Activated gamma-delta T cell (primary cell): Measurements from ENCODE around the gene MYH11.
"Not testable (repeated sequence)": the region's sequence is repeated elsewhere in the genome, so short reads cannot be mapped to it uniquely, and the experiment has no call there.

Experiments used
- DNase-seq: peaks from one replicate; lab custom pipeline; 2025; lab: John Stamatoyannopoulos, UW

The MYH11 gene

DNA sequence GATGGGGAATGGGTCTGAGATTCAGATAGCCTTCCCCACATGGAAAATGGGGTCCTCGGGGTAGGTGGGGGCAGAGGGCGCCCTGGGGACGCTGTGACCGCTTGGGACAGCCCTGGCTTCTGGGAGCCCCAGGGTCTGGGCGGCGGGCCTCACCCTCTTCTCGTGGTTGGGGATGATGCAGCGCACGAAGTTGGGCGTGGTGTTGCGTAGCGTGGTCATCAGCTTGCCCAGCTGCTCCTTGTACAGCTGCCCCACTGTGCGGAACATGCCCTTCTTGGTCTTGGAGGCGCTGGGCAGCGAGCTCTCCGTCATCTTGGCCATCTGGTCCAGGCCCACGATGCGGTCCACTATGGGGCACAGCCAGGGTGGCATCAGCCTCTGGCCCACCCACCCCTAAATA lies 106.8 kb downstream of the MYH11 start:
- no peak for DNase-seq

- DNase-seq = no peak
Measured at GRCh38 chr16:15749371-15749770, 107.5 kb downstream of the MYH11 start.

DNA sequence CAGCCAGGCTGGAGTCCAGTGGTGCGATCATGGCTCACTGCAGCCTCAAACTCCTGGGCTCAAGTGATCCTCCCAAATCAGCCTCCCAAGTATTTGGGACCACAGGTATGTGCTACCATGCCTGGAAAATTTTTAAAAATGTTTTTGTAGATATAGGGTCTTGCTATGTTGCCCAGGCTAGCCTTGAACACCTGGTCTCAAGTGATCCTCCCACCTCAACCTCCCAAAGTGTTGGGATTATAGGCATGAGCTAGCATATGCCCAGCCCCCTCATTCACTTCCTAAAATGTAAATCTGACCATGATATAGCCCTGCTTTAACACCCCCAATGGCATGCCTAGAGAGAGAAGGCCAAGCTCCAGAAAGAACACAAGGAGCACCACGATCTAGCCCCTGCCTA lies 108.2 kb downstream of the MYH11 start:
- DNase-seq = no peak

- no peak for DNase-seq
Measured at GRCh38 chr16:15747937-15748336, 108.9 kb downstream of the MYH11 start.

DNA sequence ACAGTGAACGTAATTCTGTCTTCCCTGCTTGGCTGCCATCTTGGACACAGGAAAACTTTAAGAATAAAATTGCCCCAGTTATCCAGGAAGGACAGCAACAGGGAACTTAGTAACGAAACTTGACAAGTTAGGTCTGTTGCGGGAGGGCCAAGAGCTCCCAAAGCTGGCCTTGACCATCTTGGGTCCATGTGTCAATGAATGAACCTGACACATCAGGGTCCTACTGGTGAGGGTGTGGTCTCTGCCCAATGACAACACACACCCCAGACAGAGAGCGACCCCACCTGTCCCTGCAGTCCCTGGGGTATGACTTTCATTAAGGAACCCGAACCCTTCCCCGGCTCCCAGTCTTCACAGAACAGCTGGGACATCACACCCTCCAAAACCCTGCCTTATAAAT lies 110.5 kb downstream of the MYH11 start:
- no peak for DNase-seq

DNA sequence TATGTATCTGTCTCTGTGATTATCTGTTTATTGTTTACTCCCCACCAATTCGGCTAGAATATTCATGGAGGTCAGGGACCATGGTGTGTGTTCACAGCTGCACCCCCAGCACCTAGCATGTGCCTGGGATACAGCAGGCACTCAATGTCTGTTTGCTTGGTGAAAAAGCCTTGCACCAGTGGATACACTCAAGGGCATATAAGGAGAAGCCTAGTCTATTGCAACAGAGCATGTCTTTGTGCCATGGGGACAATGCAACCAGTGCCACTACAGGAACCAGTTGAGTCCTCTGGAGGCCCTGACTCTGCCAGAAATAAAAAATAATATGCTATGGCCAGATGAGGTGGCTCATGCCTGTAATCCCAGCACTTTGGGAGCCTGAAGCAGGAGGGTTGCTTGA lies 113.2 kb downstream of the MYH11 start:
- DNase-seq = no peak

- no peak for DNase-seq
Measured at GRCh38 chr16:15742716-15743115, 114.1 kb downstream of the MYH11 start.

GRCh38 chr16:15741207-15741871 lies 115.5 kb downstream of the MYH11 start:
- no peak for DNase-seq

DNA sequence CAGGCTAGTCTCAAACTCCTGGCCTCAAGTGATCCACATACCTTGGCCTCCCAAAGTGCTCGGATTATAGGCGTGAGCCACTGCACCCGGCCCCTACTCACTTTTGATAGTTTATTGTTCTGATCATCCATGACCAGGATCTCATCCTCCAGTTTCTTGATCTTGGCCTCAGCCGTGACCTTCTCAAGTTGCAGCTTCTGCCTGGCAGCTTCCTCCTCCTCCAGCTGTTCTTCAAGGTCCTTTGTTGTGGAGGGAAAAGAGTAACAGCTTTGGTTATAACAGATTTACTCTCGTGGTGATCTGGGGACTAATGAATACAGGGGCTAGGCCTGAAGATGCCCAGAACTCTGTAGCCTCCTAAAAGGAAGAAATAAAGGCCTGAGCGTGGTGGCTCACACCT lies 116.9 kb downstream of the MYH11 start:
- DNase-seq = no peak

DNA sequence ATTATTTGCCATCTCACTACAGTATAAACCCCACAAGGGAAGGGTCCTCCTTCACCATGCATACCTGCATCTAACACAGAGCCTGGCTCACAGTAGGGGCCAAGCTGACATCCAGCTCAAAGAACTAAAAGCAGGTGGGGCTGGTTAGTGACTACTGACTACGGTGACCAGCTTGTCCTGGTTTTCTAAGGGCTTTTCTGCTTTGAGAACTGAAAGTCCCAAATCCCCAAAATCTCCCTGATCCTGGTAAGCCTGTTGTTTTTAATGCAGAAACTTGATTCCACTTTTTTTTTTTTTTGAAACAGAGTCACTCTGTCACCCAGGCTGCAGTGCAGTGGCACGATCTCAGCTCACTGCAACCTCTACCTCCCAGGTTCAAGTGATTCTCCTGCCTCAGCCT lies 117.4 kb downstream of the MYH11 start:
- no peak for DNase-seq

DNA sequence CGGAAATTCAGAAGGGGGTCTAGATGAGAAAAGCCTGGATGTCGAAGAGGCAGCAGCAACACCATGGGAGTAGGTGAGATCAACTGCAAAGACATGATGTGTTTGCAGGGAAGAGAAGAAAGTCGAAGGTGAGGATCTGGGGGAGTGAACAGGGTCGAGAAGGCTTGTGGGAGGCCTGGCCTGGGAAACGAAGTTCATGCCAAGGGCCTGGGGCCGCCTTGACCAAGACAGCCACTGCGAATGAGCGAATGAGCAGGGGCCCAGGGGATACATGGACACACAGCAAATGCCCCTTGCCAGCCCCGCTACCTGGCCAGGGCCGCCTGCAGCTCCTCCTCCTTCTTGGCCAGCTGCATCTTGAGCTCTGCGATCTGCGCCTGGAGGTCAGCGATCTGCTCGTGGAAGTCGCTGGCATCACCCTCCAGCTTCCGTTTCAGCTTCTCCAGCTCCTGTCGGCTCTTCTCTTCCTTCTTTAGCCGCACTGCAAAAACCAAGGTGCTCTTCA lies 119.6 kb downstream of the MYH11 start:
- no peak for DNase-seq

DNA sequence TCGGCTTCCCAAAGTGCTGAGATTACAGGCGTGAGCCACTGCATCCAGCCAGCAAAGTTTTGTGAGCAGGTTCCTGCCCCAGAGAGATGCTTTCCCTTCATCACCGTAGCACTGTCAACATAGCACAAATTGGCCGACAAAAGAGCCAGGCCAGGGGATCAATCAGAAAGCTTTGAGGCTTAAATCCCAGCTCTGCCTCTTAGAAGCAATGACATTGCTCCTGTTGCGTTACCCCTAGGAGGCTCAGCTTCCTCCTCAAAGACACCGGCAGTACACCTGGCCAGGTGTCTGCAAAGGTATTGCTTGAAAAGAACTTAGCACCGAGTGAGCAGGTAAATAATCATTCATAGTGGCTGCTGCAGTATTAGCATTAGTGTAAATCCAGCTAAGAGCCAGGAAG lies 120.3 kb downstream of the MYH11 start:
- no peak for DNase-seq

- DNase-seq = no peak
Measured at GRCh38 chr16:15735610-15736009, 121.2 kb downstream of the MYH11 start.

DNA sequence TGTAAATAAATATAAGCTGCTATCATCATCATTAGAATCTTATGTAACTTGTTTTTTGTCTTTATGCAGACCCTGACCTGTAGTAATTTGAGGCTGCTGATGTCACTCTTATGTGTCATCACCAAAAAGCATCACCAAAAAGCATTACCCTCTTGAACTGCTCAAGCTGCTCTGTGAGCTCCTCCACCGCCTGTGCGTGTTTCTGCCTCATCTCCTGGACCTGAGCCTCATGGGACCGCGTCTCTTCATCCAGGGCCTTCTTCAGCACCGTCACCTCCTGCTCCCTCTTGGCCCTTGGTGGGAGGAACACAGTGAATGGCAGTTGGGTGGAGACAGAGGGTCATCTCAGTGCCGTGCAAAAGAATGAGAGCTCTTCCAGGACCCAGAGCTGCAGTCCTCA lies 124.4 kb downstream of the MYH11 start:
- DNase-seq = no peak

DNA sequence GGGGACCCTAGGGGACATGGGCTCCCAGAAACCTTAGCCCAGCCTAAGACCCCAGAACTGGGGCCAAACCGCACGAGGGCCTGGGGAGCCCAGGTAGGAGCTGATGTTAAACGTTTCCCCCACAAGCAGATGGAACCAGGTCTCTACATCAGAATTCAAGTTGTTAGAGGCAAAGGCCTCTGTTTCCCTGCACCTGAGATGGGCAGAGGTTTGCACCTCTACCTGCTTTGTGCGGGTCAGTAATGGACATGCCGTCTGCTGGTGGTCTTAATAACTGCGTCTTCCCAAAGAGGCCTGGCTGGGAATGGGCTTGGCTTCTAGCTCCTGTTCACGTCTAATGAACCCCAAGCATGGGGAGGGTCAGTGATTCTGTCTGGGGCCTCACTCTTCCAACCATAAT lies 127.7 kb downstream of the MYH11 start:
- no peak for DNase-seq

DNA sequence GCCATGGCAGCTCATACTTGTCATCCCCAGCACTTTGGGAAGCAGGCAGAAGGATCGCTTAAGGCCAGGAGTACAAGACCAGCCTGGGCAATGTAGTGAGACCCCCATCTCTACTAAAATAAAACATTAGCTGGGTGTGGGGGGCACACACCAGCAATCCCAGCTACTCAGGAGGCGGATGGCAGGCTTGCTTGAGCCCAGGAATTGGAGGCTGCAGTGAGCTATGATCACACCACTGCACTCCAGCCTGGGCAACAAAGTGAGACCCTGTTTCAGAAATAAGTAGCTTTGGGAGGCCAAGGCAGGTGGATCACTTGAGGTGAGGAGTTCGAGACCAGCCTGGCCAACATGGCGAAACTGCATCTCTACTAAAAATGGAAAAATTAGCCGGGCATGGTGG lies 129.1 kb downstream of the MYH11 start:
- not testable (repeated sequence) for DNase-seq

- no peak for DNase-seq
Measured at GRCh38 chr16:15726715-15727114, 130.1 kb downstream of the MYH11 start.

DNA sequence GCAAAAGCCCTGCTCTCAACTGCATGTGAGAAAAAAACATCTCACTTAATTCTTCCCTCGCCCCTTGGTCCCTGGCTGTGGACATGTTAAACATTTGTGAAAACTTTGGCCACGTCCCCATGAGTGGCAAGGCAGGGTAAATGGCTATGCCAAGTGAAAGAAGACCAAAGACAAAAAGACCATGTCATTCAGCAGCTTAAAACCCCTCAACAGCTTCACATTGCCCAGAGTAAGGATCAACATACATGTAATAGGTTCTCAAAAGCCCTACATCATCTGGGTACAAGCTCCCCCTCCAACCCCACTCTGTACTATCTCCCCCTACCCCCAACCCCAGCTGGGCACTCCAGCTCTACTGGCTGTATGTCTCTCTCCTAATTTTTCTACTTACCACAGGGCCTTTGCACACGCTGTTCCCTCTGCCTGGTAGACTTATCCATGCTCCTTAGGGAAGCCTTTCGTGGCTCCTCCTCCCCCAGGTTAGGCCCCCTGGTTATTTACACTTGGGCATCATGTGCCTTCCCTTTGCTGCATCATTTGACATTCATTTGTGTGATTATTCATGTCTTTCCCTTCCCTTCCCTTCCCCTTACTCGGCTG lies 131.1 kb downstream of the MYH11 start:
- no peak for DNase-seq

- DNase-seq = no peak
Measured at GRCh38 chr16:15723808-15724207, 133.0 kb downstream of the MYH11 start.

- DNase-seq = no peak
Measured at GRCh38 chr16:15721018-15721417, 135.8 kb downstream of the MYH11 start.

DNA sequence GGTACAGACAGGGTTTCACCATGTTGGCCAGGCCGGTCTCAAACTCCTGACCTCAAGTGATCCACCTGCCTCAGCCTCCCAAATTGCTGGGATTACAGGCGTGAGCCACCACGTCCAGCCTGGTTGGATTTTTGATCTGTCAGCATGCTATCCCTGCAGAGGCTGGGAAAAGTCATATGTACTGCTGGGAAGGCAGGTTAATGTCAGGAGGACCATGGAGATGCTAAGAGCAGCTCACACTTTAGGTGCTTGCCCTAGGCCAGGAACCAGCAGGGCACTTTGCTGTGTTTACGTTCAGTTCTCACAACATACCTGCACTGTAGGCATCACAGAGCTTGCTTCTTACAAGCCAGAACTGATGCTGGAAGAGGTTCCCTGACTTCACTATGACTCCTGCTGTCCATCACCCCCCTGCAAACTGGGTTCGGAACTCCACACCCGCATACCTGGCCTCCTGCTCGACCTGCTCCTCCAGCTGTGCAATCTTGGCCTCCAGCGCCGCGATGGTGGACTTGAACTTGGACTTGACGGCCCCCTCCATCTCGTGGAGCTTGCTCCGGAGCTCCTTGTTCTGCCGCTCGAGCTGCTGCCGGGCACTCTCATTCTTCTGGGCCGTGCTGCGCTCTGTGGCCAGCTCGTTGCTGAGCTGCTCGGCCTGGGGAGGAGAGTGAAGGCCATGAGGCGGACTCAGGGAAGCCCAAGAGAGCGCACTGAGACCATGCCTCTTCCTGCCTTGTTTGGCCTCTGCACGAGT lies 140.0 kb downstream of the MYH11 start:
- DNase-seq = no peak

DNA sequence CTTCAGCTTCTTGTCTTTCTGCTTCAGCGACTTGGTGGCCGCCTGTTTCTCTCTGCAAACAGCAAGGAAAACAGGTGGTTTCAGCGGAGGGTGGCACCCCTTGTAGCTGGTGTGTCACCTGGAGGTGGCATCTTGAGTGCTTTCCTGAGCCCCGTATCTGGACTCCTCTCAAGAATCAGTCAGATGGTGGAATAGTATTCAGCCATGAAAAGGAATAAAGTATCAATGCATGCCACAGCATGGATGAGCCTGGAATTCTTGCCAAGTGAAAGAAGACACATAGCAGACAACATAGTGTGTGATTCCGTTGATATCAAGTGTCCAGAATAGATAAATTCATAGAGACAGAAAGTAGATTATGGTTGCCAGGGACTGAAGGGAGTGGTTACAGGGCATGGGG lies 141.6 kb downstream of the MYH11 start:
- no peak for DNase-seq
